WTC11 (cell line): Measurements from ENCODE around the gene GAL3ST1. TPM values are rescaled to one million over a fixed set of nuclear protein-coding genes. Genes with fewer than 3 reads are reported as not detected.

ENCODE experiments used
- ATAC-seq: fragments of 200-7000 bp; cut with Tn5 transposase; 2 replicates; pipeline ENCODE4 v1.10.0; 2021; ENCODE audit warnings: mild to moderate bottlenecking, moderate library complexity
- CTCF ChIA-PET: fragments of 300-600 bp; sonication (Branson Sonifier 250); formaldehyde crosslinking; loops from one replicate; lab custom pipeline; 2021; ENCODE audit warnings: antibody characterized with exemption; lab: Charles Lee
- POLR2A ChIA-PET: fragments of 350-600 bp; sonication (Branson Sonifier 250); formaldehyde crosslinking; loops from one replicate; lab custom pipeline; 2021; ENCODE audit warnings: antibody characterized with exemption; lab: Charles Lee
- DNase-seq: peaks from one replicate; pipeline ENCODE4 v3.0.0; 2021; ENCODE audit warnings: low spot score
- H3K27ac Mint-ChIP-seq: 2 replicates; pipeline ENCODE4 v1.8.0; 2021; ENCODE audit warnings: mixed read lengths
- H3K27me3 Mint-ChIP-seq: 2 replicates; pipeline ENCODE4 v1.8.0; 2021; ENCODE audit warnings: low read depth, mild to moderate bottlenecking, moderate library complexity, mixed read lengths
- H3K36me3 Mint-ChIP-seq: 2 replicates; pipeline ENCODE4 v1.8.0; 2021; ENCODE audit warnings: mixed read lengths
- H3K4me1 Mint-ChIP-seq: 2 replicates; pipeline ENCODE4 v1.8.0; 2022; ENCODE audit warnings: mixed read lengths
- H3K4me3 Mint-ChIP-seq: 2 replicates; pipeline ENCODE4 v1.8.0; 2021; ENCODE audit warnings: mild to moderate bottlenecking, moderate library complexity, mixed read lengths
- H3K9me3 Mint-ChIP-seq: 2 replicates; pipeline ENCODE4 v1.8.0; 2021; ENCODE audit warnings: mixed read lengths
- ATF2 ChIP-seq: sonication (generic); formaldehyde crosslinking; IDR thresholded peaks from 2 replicates; pipeline ENCODE4 v1.8.1; 2022; ENCODE audit warnings: low read depth, missing genetic modification reagents, borderline replicate concordance
- CBFB ChIP-seq: sonication (generic); formaldehyde crosslinking; IDR thresholded peaks from 2 replicates; pipeline ENCODE4 v1.8.1; 2022; ENCODE audit warnings: mild to moderate bottlenecking, low read depth, missing genetic modification reagents
- E2F4 ChIP-seq: sonication (generic); formaldehyde crosslinking; IDR thresholded peaks from 2 replicates; pipeline ENCODE4 v1.8.1; 2022; ENCODE audit warnings: low read depth, mild to moderate bottlenecking, moderate library complexity, missing genetic modification reagents, borderline replicate concordance
- ESRRA ChIP-seq: sonication (generic); formaldehyde crosslinking; IDR thresholded peaks from 2 replicates; pipeline ENCODE4 v1.8.1; 2022; ENCODE audit warnings: mild to moderate bottlenecking, missing genetic modification reagents, borderline replicate concordance
- FOXJ3 ChIP-seq: sonication (generic); formaldehyde crosslinking; IDR thresholded peaks from 2 replicates; pipeline ENCODE4 v1.9.0; 2021; ENCODE audit warnings: missing genetic modification reagents, mild to moderate bottlenecking, borderline replicate concordance
- FOXP4 ChIP-seq: sonication (generic); formaldehyde crosslinking; IDR thresholded peaks from 2 replicates; pipeline ENCODE4 v1.8.0; 2022; ENCODE audit warnings: mild to moderate bottlenecking, missing genetic modification reagents
- HMGA2 ChIP-seq: fragments of 250-450 bp; sonication (Bioruptor Pico); IDR thresholded peaks from 2 replicates; pipeline ENCODE4 v1.4.0; 2021; ENCODE audit warnings: mild to moderate bottlenecking, moderate library complexity
- JAZF1 ChIP-seq: fragments of 250-450 bp; sonication (Bioruptor Pico); IDR thresholded peaks from 2 replicates; pipeline ENCODE4 v1.9.0; 2021; ENCODE audit warnings: moderate library complexity, mild to moderate bottlenecking, inconsistent platforms
- NR2C2 ChIP-seq: sonication (generic); formaldehyde crosslinking; IDR thresholded peaks from 2 replicates; pipeline ENCODE4 v1.8.0; 2022; ENCODE audit warnings: mild to moderate bottlenecking, missing genetic modification reagents
- PRRX2 ChIP-seq: fragments of 250-450 bp; sonication (Bioruptor Pico); IDR thresholded peaks from 2 replicates; pipeline ENCODE4 v1.8.0; 2021; ENCODE audit warnings: mild to moderate bottlenecking
- TCF7 ChIP-seq: sonication (generic); formaldehyde crosslinking; IDR thresholded peaks from 2 replicates; pipeline ENCODE4 v1.8.0; 2022; ENCODE audit warnings: mild to moderate bottlenecking, low read depth, missing genetic modification reagents, moderate library complexity
- ZBTB21 ChIP-seq: sonication (generic); formaldehyde crosslinking; IDR thresholded peaks from 2 replicates; pipeline ENCODE4 v1.8.1; 2023; ENCODE audit warnings: mild to moderate bottlenecking, missing genetic modification reagents, borderline replicate concordance
- ZNF121 ChIP-seq: sonication (generic); formaldehyde crosslinking; IDR thresholded peaks from 2 replicates; pipeline ENCODE4 v1.8.0; 2023; ENCODE audit warnings: missing genetic modification reagents
- ZNF219 ChIP-seq: sonication (generic); formaldehyde crosslinking; IDR thresholded peaks from 2 replicates; pipeline ENCODE4 v1.8.0; 2023; ENCODE audit warnings: missing genetic modification reagents, mild to moderate bottlenecking, borderline replicate concordance
- ZNF263 ChIP-seq: sonication (generic); formaldehyde crosslinking; IDR thresholded peaks from 2 replicates; pipeline ENCODE4 v1.8.1; 2022; ENCODE audit warnings: low read depth, mild to moderate bottlenecking, moderate library complexity, missing genetic modification reagents
- ZNF416 ChIP-seq: fragments of 250-450 bp; sonication (Bioruptor Pico); IDR thresholded peaks from 2 replicates; pipeline ENCODE4 v1.9.0; 2021; ENCODE audit warnings: mild to moderate bottlenecking, inconsistent platforms
- total RNA-seq: library from RNA; stranded (reverse); gene quantifications from 3 replicates; pipeline ENCODE4 v1.2.3, GENCODE V29; 2021

GAL3ST1 gene
- total RNA-seq, 1 experiment from 2014 or later = 11.0 TPM

DNA sequence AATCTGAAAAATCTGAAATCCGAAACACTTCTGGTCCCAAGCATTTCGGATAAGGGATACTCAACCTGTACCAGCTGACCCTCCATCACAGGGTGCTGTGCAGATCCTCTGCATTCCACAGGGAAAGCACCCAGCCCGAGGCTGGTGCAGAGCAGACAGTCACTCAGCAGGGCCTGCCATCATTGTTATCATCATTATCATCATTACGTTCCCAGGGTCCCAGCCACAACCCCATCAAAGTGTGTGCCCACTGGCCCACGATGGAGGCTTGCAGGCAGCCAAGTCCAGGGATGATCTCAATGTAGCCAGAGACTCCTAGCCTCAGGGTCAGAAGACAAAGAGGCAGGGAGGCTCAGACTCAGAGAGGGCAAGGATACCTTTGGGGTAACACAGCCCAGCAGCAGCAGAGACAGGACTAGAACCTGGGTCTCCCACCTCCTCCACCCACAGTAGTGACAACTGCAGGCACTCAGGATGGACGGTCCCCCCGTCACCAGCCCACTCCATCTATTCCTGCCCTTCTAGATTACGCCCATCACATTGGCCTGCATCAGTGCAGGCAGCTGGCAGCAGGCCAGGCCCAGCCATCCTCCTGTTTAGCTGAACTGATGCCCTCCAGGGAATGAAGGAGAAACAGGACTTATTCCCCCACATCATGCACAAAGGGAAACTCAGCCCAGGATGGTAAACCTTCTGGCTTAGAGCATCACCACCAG, 10.3 kb downstream of the GAL3ST1 start:
- no peak overlapping the region for H3K4me3 Mint-ChIP-seq
- TF ChIP-seq ZBTB21 (CRISPR knock-in tag) = 0 out of 2 replicates have a peak, but pooled peaks have one; percentile 34
- TF ChIP-seq FOXP4 = no peak
- no peak for TF ChIP-seq NR2C2 (CRISPR knock-in tag)
- no peak for TF ChIP-seq PRRX2 (CRISPR knock-in tag)
- no peaks in the 10 kb centered on the region; the same call in none of the 2 replicates for H3K27me3 Mint-ChIP-seq
- no peaks in the 10 kb centered on the region for H3K36me3 Mint-ChIP-seq
- H3K4me1 Mint-ChIP-seq = peaks cover 48% of the 10 kb centered on the region
- ATAC-seq (no peak), DNase-seq (no peak)
- H3K27ac Mint-ChIP-seq = 0 out of 2 replicates have a peak overlapping the region, but pooled peaks have one; percentile 76
- no peaks in the 10 kb centered on the region for H3K9me3 Mint-ChIP-seq
- CTCF ChIA-PET = interaction anchor here (1.0 to 1.5 kb wide), 4 partner anchors 9 to 141 kb away, joined by 3 to 6 read pairs (median 6); no protein-coding TSS in a partner anchor
- POLR2A ChIA-PET = interaction anchor here (0.5 kb wide), 1 partner anchor 132 kb away, joined by 4 read pairs; no protein-coding TSS in a partner anchor

- Mint-ChIP-seq H3K36me3 (no peaks in the 10 kb centered on the region), H3K27ac (no peak overlapping the region; the same call in 1 of the 2 replicates), H3K27me3 (no peaks in the 10 kb centered on the region; the same call in none of the 2 replicates), H3K4me3 (no peak overlapping the region), H3K4me1 (peaks cover 40% of the 10 kb centered on the region), H3K9me3 (no peaks in the 10 kb centered on the region)
- POLR2A ChIA-PET = no interaction called here
- TF ChIP-seq ZNF219 (CRISPR knock-in tag) (no peak), ZNF263 (no peak), ZNF121 (CRISPR knock-in tag) (no peak), E2F4 (CRISPR knock-in tag) (no peak), JAZF1 (CRISPR knock-in tag) (no peak), ZNF416 (CRISPR knock-in tag) (no peak), FOXJ3 (CRISPR knock-in tag) (no peak), TCF7 (CRISPR knock-in tag) (no peak), HMGA2 (CRISPR knock-in tag) (no peak), ESRRA (CRISPR knock-in tag) (no peak), ATF2 (CRISPR knock-in tag) (no peak), CBFB (CRISPR knock-in tag) (no peak)
- CTCF ChIA-PET = interaction anchor here (1.0 to 2.1 kb wide), 7 partner anchors 9 to 77 kb away, joined by 3 to 8 read pairs (median 7); partner anchors contain the start of genes GAL3ST1 and PES1
- ATAC-seq (no peak), DNase-seq (no peak)
Observed at GRCh38 chr22:30562366-30562765, 12.1 kb downstream of the GAL3ST1 start.
